NCI-H1417 treated with DMSO at 0.1 percent for 48 hours (cell line): ENCODE data around the gene DDX27.
A peak's percentile ranks its signal among the peaks of the same experiment; 100 is the strongest.
"Not testable (repeated sequence)": the region's sequence is repeated elsewhere in the genome, so short reads cannot be mapped to it uniquely, and the experiment has no call there.

ENCODE experiments used
- DNase-seq: peaks from one replicate; lab custom pipeline; 2025; lab: John Stamatoyannopoulos, UW

DDX27 gene

DNA sequence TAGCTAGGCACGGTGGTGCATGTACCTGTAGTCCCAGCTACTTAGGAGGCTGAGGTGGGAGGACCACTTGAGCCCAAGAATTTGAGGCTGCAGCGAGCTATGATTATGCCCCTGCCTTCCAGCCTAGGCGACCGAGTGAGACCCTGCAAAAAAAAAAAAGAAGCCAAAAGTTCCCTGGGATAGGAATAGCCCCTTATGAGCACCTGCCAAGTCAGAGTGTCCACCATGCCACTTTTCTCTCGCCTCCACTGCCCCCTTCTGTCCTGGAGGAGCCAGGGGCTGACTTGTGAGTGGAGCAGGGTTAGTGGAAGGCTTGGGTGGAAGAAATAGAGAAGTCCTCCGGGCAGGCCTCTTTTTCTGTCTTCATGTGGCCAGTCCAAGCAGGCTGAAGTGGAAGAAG, 12.1 kb upstream of the DDX27 start:
- DNase-seq = no peak

DNA sequence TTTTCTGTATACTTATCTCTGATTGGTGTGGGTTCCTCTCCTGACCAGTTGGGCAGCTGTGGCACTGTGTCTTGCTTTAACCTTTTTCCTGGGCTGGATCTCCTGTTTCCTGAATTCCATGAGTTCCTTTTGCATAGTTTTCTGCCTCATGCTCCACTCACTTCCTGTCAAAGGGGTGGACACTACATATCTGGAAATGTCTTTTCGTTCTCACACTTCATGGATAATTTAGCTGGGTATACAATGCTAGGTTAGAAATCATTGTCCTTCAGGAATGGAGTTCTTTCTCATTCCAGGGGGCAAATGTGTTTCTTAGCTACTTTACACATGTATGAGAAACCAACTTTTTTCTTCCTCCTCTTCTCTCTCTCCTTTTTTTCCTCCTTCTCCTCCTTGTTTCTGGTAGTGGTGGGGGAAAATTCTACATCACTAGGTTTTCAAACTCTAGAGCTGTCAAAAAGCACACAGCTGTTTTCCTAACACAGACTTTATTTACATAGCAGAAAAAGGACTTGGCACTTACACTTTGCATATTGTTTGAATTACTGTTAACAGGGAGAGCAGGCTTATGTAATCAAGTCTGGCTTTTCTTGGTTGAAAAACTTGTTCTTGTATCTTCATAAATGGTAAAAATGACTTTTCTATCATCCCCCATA, 9.0 kb upstream of the DDX27 start:
- no peak for DNase-seq

DNA sequence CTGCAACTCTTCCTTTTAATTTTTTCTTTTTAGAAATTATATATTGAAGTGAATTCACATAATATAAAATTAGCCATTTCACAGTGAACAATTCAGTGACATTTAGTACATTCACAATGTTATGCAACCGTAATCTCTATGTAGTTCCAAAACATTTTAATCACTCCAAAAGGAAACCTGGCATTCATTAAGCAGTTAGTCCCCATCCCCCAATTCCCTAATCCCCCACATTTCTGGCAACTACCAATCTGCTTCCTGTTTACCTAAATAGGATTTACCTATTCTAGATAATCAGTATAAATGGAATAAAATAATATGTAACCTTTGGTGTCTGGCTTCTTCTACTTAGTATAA, 8.5 kb upstream of the DDX27 start:
- no peak for DNase-seq

DNA sequence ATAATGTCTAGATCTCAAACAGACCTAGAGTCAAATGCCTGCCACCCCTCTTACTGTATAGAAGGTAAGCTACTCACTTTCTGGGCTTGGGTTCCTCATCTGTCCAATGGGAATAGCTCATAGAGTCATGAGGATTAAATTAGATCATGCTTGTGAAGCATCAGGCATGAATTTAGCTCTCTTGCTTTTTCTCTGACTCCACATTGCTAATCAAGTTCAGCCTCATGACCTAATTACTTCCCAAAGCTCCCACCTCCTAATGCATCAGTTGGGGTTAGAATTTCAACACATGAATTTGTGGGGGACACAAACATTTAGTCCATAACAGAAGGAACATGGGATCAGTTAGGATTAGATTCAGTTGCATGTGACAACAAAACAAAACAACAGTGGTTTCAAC, 4.6 kb upstream of the DDX27 start:
- no peak for DNase-seq

DNA sequence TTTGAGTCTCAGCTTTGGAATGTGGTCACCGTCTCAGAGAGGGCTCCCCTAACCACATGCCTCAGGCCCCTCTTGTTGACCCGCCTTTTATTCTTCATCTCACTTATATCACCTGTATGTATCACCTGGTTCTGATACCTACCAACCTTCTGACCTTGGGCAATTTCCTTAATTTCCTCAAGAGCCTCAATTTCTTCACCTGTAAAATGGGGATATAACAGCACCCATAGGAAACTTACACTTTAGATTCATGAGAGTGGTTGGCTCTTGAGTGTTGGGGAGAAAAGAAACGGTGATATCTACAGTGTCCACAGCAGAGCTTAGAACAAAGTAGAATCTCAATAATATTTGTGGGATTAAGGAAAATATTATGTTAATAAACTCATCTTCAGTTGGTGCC, 4.0 kb upstream of the DDX27 start:
- no peak for DNase-seq

DNA sequence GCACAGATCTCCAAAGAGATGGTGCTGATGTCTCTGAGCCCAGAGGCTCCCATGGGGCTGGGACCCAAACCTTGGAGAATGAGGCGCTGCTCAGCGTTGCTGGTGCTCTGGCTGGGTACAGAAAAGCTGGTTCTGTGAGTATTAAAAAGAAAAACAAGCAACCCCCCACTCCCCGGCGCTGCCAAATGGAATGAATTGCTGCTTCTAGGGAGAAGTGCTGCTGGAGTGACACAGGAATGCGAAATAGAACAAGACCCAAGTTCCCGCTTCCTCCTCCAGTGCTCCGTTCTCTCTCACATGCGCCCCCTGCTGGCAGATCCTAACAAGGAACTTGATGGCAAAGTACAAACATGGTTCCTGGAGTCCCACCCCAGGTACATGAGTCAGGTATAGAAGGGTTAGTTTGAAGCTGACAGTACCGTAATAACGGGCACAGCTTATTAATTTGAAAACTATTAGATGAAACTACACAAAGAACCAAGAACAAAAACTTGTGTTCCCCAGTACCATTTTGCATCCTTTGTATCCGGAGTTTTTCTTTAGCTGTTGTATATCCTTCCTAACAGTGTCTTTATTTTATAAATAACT, 2.1 kb upstream of the DDX27 start:
- DNase-seq = peak; percentile 37

DNA sequence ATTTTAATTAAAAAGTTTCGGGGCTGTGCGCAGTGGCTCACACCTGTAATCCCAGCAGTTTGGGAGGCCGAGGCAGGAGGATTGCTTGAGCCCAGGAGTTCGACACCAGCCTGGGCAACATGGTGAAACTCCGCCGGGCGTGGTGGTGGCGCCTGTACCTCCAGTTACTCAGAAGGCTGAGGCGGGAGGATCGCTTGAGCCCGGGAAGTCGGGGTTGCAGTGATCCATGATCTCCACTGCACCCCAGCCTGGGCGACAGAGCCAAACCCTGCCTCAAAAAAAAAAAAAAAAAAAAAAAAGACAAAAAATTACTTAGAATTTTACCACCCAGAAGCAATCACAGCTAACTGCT, 501 bp upstream of the DDX27 start:
- not testable (repeated sequence) for DNase-seq

DNA sequence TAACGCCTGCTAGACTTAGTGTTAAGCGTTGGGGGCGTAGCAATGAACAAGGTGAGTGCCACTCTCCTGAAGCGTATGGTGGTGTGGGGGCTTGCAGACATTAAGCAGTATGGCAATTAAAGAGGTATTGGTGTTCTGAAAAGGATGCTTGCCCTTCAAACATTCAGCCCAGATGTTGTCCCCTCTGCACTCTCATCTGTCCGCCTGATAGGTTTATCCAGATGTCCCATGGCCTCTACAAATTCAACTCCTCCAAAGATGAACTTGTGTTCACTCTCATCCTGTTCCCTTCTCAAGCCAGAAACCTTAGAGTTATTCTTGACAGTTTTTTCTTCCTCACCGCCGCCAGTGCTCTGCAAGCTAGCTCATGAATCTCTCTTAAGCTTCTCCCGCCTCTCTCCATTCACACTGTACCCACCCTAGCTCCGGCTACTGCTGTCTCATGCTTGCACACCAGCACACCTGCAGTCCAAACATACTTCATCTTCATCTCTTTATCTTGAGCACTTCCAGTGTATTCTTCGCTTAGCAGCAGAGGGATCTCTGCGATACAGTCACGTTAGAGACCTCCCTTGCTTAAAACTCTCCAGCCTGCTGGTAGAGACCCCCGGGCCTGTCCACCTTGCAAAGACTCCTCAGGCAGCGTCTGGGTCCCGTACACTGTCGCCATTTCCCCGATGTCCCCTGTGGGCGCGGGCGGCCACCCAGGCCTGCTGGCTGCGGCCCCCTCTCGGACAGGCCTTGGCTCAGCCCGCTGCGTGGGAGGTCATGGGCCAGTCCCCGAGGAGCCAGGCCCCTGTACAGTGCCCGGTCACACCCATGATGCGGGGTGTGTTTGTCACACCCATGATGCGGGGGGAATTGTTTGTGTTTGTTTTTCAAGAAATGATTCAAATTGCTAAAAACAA, 962 bp downstream of the DDX27 start:
- DNase-seq = no peak

DNA sequence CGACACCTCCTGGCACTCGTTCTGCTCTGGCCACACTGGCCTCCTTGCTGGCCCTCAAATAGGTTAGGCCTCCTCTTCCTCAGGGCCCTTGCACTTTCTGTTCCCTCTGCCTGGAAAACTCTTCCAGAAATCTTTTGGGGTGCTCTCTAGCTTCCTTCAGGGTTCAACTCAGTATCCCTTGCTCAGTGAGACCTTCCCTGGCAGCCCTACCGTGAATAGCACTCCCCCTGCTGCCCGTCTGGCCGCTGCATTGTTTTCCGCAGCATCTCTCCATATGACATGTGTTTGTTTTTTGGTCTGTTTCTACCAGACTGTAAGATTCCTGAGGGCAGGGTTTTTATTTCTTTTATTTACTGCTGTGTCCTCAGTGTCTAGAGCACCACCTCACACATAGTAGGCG, 6.7 kb downstream of the DDX27 start:
- DNase-seq = no peak

DNA sequence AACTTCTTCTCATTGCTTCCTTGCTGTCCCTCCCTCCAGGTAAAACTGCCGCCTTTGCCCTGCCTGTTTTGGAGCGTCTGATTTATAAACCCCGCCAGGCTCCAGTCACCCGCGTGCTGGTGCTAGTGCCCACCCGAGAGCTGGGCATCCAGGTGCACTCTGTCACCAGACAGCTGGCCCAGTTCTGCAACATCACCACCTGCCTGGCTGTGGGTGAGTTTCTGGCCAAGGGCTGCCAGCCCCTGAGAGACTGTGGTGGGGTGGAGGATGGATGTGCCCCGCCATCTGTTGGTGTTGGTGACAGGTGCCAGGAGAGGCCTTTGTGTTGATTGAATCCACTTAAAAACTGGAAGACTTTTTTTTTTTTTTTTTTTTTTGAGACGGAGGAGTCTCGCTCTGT, 9.5 kb downstream of the DDX27 start:
- no peak for DNase-seq

DNA sequence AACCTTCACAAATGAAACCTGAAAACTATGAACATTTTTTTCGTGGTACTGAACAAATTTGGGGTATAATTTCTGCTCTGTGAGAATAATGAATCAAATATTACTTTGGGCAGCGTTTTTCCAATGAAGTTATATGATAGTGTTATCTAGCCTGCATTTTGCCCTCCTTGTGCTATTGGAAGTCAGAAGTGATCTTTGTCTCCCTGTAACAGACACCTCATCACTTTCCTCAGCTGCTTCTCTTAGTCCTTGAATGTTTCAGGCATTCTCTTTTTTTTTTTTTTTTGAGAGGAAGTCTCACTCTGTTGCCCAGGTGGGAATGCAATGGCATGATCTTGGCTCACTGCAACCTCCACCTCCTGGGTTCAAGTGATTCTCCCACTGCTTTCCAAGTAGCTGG, 10.2 kb downstream of the DDX27 start:
- DNase-seq = no peak

DNA sequence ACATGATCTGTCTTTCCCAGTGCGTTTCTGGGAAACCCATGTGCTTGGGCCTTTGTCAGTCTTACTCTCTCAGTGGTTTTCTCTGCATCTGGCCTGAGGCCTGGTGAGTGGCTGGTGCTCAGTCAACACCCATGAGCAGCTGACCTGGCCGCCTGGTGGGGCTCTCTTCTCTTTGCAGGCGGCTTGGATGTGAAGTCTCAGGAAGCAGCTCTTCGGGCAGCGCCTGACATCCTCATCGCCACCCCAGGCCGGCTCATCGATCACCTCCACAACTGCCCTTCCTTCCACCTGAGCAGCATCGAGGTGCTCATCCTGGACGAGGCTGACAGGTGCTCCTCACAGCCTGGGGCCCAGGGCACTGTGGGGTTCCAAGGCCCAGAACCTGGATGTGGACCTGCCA, 10.8 kb downstream of the DDX27 start:
- DNase-seq = peak; percentile 40

DNA sequence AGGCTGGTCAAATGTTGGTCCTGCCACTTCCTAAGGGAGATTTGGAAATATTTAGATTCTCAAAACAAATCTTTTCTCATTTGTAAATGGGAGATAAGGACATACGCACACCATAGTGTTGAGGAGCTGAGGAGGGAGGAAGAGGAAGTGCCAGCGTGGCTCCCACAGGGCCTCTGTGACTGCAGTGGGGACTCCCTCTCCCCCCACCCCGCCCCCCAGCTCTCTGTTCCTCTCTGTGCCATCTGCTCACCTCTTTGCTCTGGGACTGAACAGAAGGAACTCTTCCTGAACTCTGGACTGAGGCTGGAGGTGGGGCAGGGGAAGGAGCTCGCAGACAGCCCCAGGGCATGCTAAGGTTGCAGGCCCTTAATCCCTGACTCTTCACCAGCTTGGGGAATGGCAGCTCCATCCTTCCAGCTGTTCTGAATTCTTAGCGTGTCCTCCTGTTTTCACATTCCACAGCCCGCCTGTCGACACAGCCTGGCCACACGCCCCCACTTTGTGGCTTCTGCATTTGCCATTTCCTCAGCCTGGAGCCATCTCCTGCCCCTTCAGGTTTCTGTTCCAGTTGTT, 11.4 kb downstream of the DDX27 start:
- no peak for DNase-seq

DNA sequence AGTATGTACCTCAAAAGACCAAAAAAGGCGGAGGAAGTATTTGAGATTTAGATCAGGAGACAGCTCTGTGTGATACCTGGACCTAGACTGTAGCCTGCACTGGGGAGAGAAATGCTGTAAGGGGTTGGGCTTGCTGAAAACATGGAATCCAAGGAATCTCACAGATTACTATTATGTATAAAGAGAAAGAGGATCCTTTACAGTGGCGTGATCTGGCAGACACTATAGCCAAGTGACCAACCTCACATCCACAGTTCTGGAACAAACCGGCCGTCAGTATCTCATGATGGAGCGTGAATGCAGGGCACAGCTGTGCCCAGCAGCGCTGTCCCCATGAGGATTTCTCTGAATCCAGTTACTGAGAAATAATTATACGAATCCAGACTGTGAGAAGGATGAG, 12.3 kb downstream of the DDX27 start:
- no peak for DNase-seq

DNA sequence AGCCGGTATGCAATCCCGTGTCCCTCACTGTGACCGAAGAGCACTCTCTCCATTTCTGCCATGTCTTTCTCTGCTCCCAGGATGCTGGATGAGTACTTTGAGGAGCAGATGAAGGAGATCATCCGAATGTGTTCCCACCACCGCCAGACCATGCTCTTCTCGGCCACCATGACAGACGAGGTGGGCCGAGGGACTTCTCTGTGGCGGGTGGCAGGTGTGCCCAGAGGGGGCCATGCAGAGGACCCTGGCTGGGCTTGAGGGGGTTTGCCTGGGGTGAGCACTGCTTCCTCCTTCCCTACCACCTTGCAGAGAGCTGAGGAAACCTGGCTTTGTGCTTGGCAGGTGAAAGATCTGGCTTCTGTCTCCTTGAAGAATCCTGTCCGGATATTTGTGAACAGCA, 14.0 kb downstream of the DDX27 start:
- DNase-seq = no peak

DNA sequence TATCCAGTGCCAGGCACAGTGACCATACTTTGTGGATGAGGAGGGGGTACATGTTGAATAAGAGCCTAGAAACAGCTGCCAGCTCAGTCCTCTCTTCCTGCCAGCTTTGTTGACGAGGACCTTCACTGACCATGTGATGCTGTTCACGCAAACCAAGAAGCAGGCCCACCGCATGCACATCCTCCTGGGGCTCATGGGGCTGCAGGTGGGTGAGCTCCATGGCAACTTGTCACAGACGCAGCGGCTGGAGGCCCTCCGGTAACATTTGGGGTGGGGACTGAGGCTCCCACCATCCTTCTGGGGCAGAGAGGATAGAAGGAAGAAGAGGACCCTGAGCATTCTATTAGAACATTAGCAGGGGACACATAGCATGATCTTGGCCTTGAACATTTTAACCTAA, 15.6 kb downstream of the DDX27 start:
- no peak for DNase-seq

DNA sequence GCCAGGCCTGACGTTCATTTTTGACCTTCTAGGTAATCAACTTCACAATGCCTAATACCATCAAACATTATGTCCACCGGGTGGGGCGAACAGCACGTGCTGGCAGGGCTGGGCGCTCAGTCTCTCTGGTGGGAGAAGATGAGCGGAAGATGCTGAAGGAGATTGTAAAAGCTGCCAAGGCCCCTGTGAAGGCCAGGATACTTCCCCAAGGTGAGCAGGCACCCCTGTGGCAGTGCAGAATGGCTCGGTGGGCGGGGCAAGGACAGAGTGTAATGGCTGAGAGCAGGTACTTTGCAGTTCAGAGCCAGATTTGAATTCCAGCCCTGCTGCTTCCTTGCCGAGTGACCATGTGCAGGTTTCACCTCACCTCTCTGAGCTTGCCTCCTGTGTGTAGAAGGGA, 17.1 kb downstream of the DDX27 start:
- DNase-seq = no peak

DNA sequence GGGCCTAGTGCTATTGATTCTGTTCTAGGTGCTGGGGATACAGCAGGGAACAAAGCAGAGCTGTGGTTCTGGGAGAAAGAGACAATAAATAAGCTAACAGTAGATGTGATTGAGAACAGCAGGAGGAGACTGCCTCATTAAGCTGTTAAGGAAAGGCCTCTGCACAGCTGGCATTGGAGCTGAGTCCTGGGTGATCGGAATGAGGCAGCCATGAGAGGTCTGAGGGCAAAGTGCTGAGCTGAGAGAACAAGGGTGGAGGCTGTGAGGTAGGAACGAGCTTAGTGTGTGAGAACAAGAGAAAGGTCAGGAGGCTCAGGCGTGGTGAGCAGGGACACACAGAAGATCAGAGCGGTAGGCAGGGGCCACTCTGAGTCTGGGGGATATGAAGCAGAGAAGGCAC, 18.3 kb downstream of the DDX27 start:
- DNase-seq = no peak

DNA sequence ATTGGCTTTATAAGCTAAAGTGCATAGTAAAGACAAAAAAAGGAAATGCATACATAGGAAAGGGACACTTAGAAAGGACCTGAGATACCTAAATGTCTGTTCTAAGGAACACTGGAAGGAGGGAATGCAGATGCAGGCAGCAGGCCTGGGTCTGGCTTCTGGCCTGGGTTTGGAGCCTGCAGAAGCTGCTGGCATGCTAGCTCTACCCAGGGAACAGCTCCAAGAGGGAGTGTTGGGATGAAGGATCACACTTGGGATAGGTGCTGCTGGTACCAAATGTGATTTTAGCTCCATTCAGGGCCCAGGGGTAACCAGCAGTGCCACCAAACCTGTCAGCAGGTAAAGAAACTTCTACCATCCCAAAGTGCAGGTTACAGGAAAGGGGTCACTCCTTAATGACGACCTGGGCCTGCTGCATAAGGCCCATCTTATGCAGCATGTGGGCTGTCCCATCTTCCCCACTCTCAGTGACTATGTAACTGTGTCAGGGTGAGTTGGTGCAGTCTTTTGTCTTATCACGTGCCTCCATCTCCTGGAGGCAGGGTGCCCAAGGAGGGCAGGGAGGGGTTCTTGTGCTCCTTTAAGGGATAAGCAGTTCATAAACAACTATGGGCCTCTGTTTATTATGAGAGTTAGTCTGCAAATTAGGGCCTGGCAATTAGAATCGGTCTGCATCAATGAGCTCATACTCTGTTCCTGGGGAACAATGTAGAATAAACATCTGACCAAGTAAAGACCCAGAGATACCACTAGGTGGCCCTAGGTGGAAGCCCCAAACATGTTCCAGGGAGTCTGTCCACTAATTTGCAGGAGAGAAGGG, 26.9 kb downstream of the DDX27 start:
- DNase-seq = peak; percentile 9

DNA sequence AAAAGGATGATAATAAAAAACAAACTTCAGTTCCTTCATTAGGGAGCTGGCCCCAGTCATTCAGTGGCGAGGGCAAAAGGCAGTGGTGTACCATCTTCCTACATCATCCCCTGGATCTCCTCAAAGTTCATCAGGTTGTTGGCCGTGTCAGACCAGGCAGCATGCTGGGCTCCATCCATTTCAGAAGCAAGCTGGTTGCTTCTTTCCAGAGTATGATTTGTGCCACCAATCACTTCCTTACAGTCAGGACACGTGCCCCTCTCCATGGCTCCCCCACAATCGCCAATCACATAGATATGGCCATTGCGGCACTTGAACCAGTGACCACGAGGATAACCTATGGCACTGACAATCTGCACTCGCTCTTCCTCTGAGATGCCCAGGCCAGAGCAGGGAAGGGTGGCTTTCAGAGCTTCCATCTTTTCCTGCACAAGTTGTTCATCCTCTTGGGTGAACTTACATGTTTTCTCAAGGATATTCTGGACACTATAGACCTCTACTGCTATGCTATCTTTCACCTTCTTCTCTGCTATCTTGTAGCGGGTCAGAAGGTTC, 28.0 kb downstream of the DDX27 start:
- DNase-seq = no peak

DNA sequence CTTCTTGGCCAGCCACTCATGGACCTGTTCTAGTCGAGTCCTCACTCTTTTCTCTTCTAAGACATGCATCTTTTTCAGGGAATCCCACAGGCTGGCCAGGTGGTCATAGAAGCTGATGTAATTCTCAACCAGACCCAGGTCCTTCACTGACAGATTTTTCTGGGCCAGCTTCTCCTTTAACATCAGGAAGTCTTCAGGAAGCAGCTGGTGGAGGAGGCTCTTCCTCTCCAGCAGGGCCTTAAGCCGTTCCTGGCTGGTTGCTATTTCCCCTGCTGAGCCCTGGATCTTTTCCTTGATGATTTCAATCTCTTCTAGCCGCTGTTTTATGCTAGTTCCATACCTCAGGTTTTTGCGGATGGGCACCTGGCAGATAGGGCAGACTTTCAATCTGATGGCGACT, 28.6 kb downstream of the DDX27 start:
- DNase-seq = no peak

DNA sequence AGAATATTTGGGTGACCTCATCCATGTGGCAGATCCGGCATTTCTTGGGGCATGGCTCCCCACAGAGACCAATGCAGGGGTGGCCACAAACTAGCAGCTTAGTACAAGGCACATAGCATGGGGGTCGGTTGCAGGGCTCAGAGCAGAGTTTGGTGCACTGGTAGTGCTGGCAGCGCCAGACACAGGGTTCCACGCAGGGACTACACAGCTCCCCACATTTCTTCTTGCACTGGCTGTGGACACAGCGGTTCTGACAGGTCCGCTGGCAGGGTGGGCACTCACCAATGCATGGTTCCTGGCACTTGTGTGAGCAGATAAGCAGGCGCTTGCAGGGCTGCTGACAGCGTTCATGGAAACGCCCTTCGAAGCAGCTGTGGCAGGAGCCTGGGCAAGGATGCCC, 29.1 kb downstream of the DDX27 start:
- DNase-seq = no peak
